ENCODE results near the gene C1orf159.

- TF ChIP-seq CTCF (IDR thresholded peaks at IDR 0.05 in 4 of 5, conservative IDR thresholded peaks at IDR 0.05 in 1 of 5) (no peak), POLR2A (IDR thresholded peaks at IDR 0.05) (no peak)
Observed at GRCh38 chr1:1124786-1125642, 9.1 kb upstream of the C1orf159 start.

Measured in gastrocnemius medialis (tissue), 4 donors.